HFF-Myc (cell line): ENCODE measurements around the gene LRRC19.

Experiments used
- DNase-seq: peaks from one replicate; pipeline ENCODE4 v3.0.0-alpha.2; 2011; ENCODE audit warnings: low read depth; ENCODE audit errors: extremely low read depth
- H3K4me3 ChIP-seq: replicated peaks from 2 replicates; pipeline ENCODE4 v1.5.1; 2011; ENCODE audit warnings: low read depth, mild to moderate bottlenecking, control low read depth, low read length
- TF ChIP-seq, protein P1 (sequence below): IDR thresholded peaks from 2 replicates; pipeline ENCODE4 v1.5.1; 2012; ENCODE audit warnings: mild to moderate bottlenecking, low read depth, low read length, control low read depth; ENCODE audit errors: missing control alignments

Gene LRRC19

GRCh38 chr9:27005491-27005890 is at the start of gene LRRC19:
TSS of gene LRRC19 (minus strand) at chr9:27005672. CDS start at chr9:26999694, 5,978 bp downstream.
- TF ChIP-seq, protein P1, sequence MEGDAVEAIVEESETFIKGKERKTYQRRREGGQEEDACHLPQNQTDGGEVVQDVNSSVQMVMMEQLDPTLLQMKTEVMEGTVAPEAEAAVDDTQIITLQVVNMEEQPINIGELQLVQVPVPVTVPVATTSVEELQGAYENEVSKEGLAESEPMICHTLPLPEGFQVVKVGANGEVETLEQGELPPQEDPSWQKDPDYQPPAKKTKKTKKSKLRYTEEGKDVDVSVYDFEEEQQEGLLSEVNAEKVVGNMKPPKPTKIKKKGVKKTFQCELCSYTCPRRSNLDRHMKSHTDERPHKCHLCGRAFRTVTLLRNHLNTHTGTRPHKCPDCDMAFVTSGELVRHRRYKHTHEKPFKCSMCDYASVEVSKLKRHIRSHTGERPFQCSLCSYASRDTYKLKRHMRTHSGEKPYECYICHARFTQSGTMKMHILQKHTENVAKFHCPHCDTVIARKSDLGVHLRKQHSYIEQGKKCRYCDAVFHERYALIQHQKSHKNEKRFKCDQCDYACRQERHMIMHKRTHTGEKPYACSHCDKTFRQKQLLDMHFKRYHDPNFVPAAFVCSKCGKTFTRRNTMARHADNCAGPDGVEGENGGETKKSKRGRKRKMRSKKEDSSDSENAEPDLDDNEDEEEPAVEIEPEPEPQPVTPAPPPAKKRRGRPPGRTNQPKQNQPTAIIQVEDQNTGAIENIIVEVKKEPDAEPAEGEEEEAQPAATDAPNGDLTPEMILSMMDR, result no peak
- no peak for DNase-seq
- H3K4me3 ChIP-seq, result no peak within 1 kb of the TSS

GRCh38 chr9:27054841-27055240 is 49.4 kb upstream of the LRRC19 start:
- no peak for DNase-seq
- TF ChIP-seq, protein P1, result no peak
- H3K4me3 ChIP-seq, result no peak overlapping the region

GRCh38 chr9:27054125-27054524 is 48.7 kb upstream of the LRRC19 start:
- TF ChIP-seq, protein P1, result no peak
- no peak for DNase-seq

GRCh38 chr9:27053369-27054022 is 48.0 kb upstream of the LRRC19 start:
- DNase-seq, result no peak
- TF ChIP-seq, protein P1, result no peak
- no peak overlapping the region for H3K4me3 ChIP-seq

More at GRCh38 chr9:27054125-27054524, 48.7 kb upstream of the LRRC19 start:
- no peak overlapping the region for H3K4me3 ChIP-seq

DNA sequence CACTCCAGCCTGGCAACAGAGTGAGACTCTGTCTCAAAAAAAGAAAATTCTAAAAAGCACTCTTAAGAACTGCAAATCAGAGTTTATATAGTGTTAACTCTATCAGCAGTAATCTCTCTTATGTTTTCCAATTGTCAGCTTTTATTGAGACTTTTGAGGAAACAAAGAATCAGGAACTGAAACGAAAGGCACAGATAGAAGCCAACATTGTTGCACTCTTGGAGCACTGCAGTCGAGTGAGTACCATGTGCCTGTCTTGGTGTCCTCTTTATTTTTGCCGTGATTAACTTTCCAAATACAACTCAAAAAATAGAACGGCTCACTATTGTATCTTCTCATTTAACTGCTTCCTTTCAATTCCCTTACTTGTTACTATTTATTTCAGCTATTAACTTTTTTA is 41.7 kb upstream of the LRRC19 start:
- TF ChIP-seq, protein P1, result no peak
- H3K4me3 ChIP-seq, result no peak overlapping the region
- no peak for DNase-seq

DNA sequence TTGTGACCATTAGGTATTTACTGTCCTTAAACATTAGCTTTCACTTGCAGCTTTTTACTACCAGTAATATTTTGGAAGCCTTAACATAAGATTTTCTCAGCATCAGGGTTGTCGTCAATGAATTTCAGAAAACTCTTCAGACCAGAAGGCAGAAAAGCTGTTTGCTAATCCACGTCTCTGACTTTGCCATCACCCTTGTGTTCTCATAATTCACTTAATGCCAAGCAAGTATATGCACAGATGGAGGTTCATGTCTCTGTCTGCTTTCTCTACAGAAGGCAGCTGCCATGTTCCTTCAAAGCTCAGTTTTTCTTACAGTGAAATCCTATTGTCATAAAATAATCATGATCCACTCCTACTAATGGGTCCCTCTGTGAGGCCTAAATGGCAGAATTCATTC is 37.7 kb upstream of the LRRC19 start:
- TF ChIP-seq, protein P1, result no peak
- no peak for DNase-seq
- no peak overlapping the region for H3K4me3 ChIP-seq

- TF ChIP-seq, protein P1, result no peak
- no peak for DNase-seq
- no peak overlapping the region for H3K4me3 ChIP-seq
These were observed 37.0 kb upstream of the LRRC19 start for GRCh38 chr9:27042476-27042875.
